Muscle layer of colon (tissue), 2 donors: ENCODE measurements around the gene USP53.

Source experiments
- H3K27ac ChIP-seq: one replicate; pipeline ENCODE4 v1.7.0; 2013; ENCODE audit warnings: low read depth, mild to moderate bottlenecking, low read length, moderate library complexity
- H3K27me3 ChIP-seq, 2 donors: one replicate each; pipeline ENCODE4 v1.7.0; 2013; ENCODE audit warnings: low read length in 2 of 2, mild to moderate bottlenecking in 2 of 2; ENCODE audit not compliant: insufficient read depth in 2 of 2, control insufficient read depth in 1 of 2
- H3K36me3 ChIP-seq: one replicate; pipeline ENCODE4 v1.7.0; 2013; ENCODE audit warnings: mild to moderate bottlenecking, low read length; ENCODE audit not compliant: insufficient read depth
- H3K4me1 ChIP-seq: one replicate; pipeline ENCODE4 v1.7.0; 2013; ENCODE audit warnings: mild to moderate bottlenecking, low read length; ENCODE audit not compliant: insufficient read depth
- H3K4me3 ChIP-seq, 2 donors: one replicate each; pipeline ENCODE4 v1.7.0; 2013; ENCODE audit warnings: low read length in 2 of 2, low read depth in 1 of 2, mild to moderate bottlenecking in 1 of 2, moderate library complexity in 1 of 2
- H3K9ac ChIP-seq: one replicate; pipeline ENCODE4 v1.7.0; 2013; ENCODE audit warnings: low read length
- H3K9me3 ChIP-seq: one replicate; pipeline ENCODE4 v1.7.0; 2013; ENCODE audit warnings: mild to moderate bottlenecking, low read length
- donor health status: abdominal sarcoma.
- donor health status: Adenocarcinoma of cecum.

USP53 gene

GRCh38 chr4:119302073-119302832, 89.7 kb downstream of the USP53 start:
- H3K36me3 ChIP-seq = peaks cover 6% of the 10 kb centered on the region
- H3K27ac ChIP-seq = no peak overlapping the region
- H3K4me3 ChIP-seq = no peak overlapping the region
- H3K4me1 ChIP-seq = peaks cover 15% of the 10 kb centered on the region
- no peaks in the 10 kb centered on the region for H3K27me3 ChIP-seq
- H3K9ac ChIP-seq = no peak overlapping the region
- no peaks in the 10 kb centered on the region for H3K9me3 ChIP-seq

DNA sequence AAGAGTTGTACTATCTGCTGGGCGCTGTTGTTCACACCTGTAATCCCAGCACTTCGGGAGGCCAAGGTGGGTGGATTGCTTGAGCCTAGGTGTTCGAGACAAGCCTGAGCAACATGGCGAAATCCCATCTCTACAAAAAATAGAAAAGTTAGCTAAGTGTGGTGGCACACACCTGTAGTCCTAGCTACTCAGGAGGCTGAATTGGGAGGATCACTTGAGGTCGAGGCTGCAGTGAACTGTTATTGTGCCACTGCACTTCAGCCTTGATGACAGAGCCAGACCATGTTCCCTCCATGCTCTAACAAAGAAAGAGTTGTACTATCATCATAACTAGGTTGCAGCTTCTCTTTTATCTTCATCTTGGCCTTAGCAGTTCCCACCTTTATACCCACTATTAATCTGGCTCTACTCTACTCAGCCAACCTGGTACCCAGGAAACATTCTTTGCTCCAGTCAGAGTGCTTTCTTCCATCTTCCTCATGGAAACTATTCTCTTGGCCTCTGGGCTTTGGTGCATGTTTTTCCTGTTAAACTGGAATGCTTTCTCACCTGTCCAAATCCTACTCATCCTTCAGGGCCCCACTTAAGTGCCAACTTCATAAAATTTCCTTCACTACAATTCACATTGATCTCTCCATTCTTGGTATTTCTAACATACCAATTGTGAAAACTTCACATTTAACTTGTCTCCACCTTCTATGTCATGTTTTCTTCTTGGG, 91.2 kb downstream of the USP53 start:
- Histone ChIP-seq H3K9me3 (no peaks in the 10 kb centered on the region), H3K4me3 (no peak overlapping the region)

DNA sequence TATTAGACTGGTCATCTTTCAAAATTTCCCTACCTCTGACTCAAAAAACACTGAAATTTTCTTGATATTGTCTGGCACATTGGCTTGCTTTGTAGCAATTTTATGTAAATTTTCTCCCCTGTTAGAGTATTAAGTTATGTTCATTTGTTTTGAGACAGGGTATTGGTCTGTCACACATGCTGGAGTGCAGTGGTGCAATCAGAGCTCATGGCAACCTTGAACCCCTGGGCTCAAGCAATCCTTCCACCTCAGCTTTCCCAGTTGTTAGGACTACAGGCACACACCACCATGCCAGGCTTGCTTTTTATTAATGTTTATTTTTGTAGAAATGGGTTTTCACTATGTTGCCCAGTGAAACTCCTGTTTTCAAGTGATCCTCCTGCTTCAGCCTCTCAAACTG, 91.9 kb downstream of the USP53 start:
- Histone ChIP-seq H3K27ac (no peak overlapping the region), H3K9me3 (no peaks in the 10 kb centered on the region), H3K4me1 (no peaks in the 10 kb centered on the region), H3K27me3 (no peaks in the 10 kb centered on the region), H3K4me3 (no peak overlapping the region), H3K9ac (no peak overlapping the region), H3K36me3 (no peaks in the 10 kb centered on the region)

More for the DNA sequence above, 91.2 kb downstream of the USP53 start:
- Histone ChIP-seq H3K27ac (no peak overlapping the region), H3K27me3 (no peaks in the 10 kb centered on the region), H3K9ac (no peak overlapping the region), H3K4me1 (peaks cover 5% of the 10 kb centered on the region), H3K36me3 (no peaks in the 10 kb centered on the region)

DNA sequence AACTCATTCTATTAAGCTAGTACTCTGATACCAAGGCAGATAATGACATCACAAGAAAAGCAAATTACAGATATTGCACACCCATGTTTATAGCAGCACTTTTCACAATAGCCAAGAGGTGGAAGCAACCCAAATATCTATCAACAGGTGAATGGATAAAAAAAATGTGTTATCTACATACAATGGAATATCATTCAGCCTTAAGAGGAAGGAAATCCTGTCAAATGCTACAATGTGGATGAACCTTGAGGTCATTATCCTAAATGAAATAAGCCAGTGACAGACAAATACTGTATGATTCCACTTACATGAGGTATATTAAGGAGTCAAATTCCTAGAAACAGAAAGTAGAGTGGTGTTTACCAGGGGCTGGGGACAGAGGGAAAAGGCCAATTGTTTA, 95.1 kb downstream of the USP53 start:
- Histone ChIP-seq H3K27me3 (no peaks in the 10 kb centered on the region), H3K9me3 (no peaks in the 10 kb centered on the region), H3K4me3 (no peak overlapping the region), H3K27ac (no peak overlapping the region), H3K36me3 (no peaks in the 10 kb centered on the region), H3K4me1 (no peaks in the 10 kb centered on the region), H3K9ac (no peak overlapping the region)

DNA sequence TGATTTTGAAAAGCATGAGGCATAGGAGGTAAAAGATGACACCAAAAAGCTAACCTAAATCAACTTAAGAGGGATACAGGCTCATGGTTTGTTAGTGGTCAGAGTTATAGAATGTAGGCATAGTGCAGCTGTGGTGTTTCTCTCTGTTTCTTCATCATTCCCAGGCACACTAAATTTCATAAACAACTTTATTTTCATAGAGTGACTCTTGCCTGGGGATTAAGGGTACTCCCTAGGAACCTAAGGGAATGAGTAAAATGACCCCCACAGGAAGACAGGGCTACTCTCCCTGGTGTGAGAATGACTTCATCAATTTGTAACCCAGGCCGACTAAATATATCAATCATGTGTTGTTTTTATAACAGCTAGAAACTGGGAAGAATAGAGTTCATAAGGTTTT, 98.3 kb downstream of the USP53 start:
- Histone ChIP-seq H3K36me3 (no peaks in the 10 kb centered on the region), H3K9me3 (no peaks in the 10 kb centered on the region), H3K9ac (no peak overlapping the region), H3K27me3 (no peaks in the 10 kb centered on the region), H3K4me1 (no peaks in the 10 kb centered on the region), H3K27ac (no peak overlapping the region), H3K4me3 (no peak overlapping the region)

DNA sequence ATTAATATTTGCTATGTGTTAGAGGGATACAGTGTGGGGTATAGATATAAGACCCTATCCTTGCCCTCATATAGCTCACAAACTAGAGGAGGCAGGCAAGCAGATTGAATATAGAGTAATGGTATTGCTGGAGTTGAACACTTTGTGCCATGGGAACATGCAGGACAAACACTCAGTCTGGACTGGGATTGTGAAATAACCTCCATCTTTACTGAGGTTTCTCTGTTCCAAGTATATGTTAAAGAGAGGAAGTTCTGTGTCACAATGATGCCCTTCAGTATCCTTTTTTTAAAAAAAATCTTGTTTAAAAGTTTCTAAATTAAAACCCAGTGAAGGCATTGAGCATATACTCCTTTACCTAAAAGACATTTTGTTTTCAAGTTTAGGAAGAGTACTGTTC, 100.7 kb downstream of the USP53 start:
- H3K9me3 ChIP-seq = no peaks in the 10 kb centered on the region
- H3K36me3 ChIP-seq = no peaks in the 10 kb centered on the region
- H3K9ac ChIP-seq = no peak overlapping the region
- no peaks in the 10 kb centered on the region for H3K4me1 ChIP-seq
- no peak overlapping the region for H3K4me3 ChIP-seq
- H3K27me3 ChIP-seq = no peaks in the 10 kb centered on the region
- no peak overlapping the region for H3K27ac ChIP-seq

DNA sequence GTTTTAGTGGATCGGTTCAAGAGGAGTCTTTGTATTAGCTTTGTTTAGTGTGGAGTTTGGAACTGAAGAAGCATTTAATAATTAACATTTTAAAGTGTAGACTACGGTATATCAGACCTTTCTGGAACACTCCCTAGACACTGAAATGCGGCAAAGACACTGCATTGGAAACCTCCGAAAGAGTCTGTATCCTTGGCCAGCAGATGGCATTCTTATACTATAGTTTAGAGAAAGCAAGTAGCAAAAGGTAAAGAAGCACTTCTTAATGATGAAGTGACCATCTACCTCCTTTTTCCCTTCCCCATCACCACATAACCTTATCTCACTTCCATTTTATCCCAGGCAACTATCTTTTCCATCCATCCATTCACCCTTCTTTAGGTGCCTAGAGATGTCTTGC, 101.8 kb downstream of the USP53 start:
- H3K27me3 ChIP-seq = no peaks in the 10 kb centered on the region
- H3K36me3 ChIP-seq = no peaks in the 10 kb centered on the region
- no peak overlapping the region for H3K27ac ChIP-seq
- H3K4me3 ChIP-seq = no peak overlapping the region
- no peak overlapping the region for H3K9ac ChIP-seq
- no peaks in the 10 kb centered on the region for H3K4me1 ChIP-seq
- H3K9me3 ChIP-seq = no peaks in the 10 kb centered on the region

DNA sequence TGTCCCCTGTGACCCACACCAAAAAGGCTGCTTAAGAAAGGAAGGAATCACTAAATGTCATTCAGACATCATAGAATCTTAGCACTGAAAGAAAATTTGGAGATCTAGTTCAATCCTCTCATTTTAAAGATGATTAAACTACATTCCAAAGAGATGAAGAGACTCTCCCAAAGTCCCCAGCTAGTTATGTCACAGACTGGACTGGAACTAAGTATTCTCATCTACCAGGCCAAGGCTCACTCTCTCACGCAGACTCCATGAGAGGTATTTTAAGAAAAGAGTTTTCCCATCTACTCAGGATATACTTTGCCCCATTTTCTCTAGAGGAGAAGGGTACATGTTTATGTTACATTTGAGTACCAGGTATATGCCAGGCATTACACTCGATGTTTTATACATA, 102.5 kb downstream of the USP53 start:
- no peaks in the 10 kb centered on the region for H3K27me3 ChIP-seq
- no peak overlapping the region for H3K27ac ChIP-seq
- no peak overlapping the region for H3K4me3 ChIP-seq
- no peaks in the 10 kb centered on the region for H3K9me3 ChIP-seq
- no peaks in the 10 kb centered on the region for H3K36me3 ChIP-seq
- no peak overlapping the region for H3K9ac ChIP-seq
- H3K4me1 ChIP-seq = no peaks in the 10 kb centered on the region

GRCh38 chr4:119317990-119318389, 105.5 kb downstream of the USP53 start:
- H3K27ac ChIP-seq = no peak overlapping the region
- no peak overlapping the region for H3K4me3 ChIP-seq
- no peaks in the 10 kb centered on the region for H3K27me3 ChIP-seq
- no peaks in the 10 kb centered on the region for H3K4me1 ChIP-seq
- no peaks in the 10 kb centered on the region for H3K36me3 ChIP-seq
- no peak overlapping the region for H3K9ac ChIP-seq
- H3K9me3 ChIP-seq = no peaks in the 10 kb centered on the region

DNA sequence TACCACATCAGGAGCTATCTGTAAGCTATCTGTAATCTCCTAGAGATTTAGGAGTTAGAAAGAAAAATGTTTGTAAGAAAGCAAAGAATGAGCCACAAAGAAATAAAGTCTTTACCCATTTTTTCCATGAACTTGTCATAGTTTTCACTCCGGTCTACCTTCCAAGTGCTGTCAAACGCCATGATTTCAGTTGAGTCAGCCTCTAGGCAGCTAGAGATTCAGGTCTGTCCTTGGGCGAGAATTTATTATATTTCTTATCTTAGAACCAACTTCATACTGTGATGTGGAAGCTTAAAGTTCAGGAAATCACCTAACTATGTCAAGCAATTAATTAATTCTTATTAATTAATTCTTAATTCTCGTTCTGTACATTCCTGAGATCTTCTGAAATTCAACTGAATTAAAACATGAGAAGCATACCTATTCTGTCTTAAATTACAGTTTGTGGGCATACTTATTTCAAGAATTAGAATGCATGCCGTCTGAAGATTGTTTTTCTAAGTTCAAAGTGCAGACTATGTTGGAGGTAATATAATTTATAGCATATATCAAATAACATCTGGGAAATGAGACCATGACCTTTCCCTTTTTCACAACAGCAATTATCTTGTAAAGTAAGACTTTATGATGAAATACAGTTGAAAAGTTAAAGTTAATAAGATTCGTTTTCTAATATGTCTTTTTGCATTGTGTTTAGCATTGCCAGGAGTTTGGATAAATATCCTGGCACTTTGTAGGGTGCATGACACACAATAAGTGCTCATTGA, 109.6 kb downstream of the USP53 start, which contains the start of gene FABP2:
TSS of gene FABP2 (minus strand) at position 218 of the 767 bp plus-strand sequence. CDS start at position 182, 36 bp downstream.
- no peaks in the 10 kb centered on the region for H3K9me3 ChIP-seq
- no peak within 1 kb of the TSS for H3K4me3 ChIP-seq
- H3K36me3 ChIP-seq = no peaks in the 10 kb centered on the region
- H3K4me1 ChIP-seq = no peaks in the 10 kb centered on the region
- H3K27ac ChIP-seq = no peak within 1 kb of the TSS
- H3K9ac ChIP-seq = no peak within 1 kb of the TSS
- H3K27me3 ChIP-seq = no peaks in the 10 kb centered on the region

- no peaks in the 10 kb centered on the region for H3K9me3 ChIP-seq
- H3K4me1 ChIP-seq = no peaks in the 10 kb centered on the region
- no peaks in the 10 kb centered on the region for H3K36me3 ChIP-seq
- H3K27ac ChIP-seq = no peak overlapping the region
- H3K4me3 ChIP-seq = no peak overlapping the region
- no peak overlapping the region for H3K9ac ChIP-seq
- H3K27me3 ChIP-seq = no peaks in the 10 kb centered on the region
Observed at GRCh38 chr4:119328695-119329094, 116.2 kb downstream of the USP53 start.
